Measurements from ENCODE around the gene CAGE1.

DNA sequence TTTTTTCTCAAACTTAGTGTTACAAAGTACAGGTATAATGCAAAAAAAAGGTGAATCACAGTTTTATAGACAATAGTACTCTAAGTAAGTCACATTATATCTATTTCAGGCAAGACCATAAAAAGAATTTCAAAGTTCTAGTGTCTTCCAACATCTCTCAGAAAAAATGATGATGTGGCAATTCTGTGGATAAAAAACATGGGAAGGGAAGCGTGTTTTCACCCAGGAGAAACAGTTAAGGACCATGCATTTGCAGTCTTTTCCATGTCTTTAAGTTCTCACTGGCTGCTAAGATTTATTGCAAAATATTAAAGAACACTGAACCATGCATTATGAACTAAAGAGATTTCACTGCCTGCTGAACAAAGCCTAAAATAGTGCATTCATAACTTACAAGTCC lies 78.4 kb downstream of the CAGE1 start:
- TF ChIP-seq, protein P1, sequence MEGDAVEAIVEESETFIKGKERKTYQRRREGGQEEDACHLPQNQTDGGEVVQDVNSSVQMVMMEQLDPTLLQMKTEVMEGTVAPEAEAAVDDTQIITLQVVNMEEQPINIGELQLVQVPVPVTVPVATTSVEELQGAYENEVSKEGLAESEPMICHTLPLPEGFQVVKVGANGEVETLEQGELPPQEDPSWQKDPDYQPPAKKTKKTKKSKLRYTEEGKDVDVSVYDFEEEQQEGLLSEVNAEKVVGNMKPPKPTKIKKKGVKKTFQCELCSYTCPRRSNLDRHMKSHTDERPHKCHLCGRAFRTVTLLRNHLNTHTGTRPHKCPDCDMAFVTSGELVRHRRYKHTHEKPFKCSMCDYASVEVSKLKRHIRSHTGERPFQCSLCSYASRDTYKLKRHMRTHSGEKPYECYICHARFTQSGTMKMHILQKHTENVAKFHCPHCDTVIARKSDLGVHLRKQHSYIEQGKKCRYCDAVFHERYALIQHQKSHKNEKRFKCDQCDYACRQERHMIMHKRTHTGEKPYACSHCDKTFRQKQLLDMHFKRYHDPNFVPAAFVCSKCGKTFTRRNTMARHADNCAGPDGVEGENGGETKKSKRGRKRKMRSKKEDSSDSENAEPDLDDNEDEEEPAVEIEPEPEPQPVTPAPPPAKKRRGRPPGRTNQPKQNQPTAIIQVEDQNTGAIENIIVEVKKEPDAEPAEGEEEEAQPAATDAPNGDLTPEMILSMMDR (IDR thresholded peaks at IDR 0.05), result no peak
- TF ChIP-seq ZFX (IDR thresholded peaks at IDR 0.05; ENCODE audit: borderline replicate concordance), result no peak
